RPMI7951 (cell line): Measurements from ENCODE around the gene KMT2B. TPM values are rescaled to one million over a fixed set of nuclear protein-coding genes. Genes with fewer than 3 reads are reported as not detected.

ENCODE experiments used
- DNase-seq: peaks from one replicate; pipeline ENCODE4 v3.0.0-alpha.2; 2012; ENCODE audit warnings: low read depth
- total RNA-seq: library from RNA; depleted of rRNA; stranded (reverse); fragments of >200 nt; shearing (Covaris generic); gene quantifications from 2 replicates; pipeline ENCODE4 v1.2.3, GENCODE V29; 2014; rRNA removed

The KMT2B gene
- total RNA-seq, 1 experiment from 2014 or later = 6.8 TPM

DNA sequence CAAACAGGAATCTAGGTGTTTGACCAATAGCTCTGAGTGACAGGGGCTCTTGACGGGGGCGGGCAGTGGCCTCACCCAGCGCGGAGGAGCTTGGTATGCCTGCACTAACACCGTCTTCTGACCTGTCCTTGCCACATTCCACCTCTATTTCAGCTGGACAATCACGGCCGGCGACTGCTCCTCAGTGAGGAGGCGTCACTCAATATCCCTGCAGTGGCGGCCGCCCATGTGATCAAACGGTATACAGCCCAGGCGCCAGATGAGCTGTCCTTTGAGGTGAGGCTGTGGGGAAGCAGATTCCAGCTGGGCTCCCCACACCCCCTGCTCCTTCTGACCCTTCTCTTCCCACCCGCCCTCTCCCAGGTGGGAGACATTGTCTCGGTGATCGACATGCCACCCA is 62.3 kb downstream of the KMT2B start:
- no peak for DNase-seq

DNA sequence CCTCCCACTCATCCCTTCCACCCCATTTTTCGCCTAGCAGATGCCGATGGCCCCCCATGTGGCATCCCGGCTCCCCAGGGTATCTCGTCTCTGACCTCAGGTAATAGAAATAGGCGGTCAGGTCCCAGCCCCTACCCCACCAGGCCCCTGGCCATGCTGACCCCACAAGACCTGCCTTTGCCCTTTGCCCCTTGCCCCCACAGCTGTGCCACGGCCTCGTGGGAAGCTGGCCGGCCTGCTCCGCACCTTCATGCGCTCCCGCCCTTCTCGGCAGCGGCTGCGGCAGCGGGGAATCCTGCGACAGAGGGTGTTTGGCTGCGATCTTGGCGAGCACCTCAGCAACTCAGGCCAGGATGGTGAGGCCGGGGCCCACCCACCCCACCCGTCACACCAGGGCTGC is 62.9 kb downstream of the KMT2B start:
- no peak for DNase-seq

DNA sequence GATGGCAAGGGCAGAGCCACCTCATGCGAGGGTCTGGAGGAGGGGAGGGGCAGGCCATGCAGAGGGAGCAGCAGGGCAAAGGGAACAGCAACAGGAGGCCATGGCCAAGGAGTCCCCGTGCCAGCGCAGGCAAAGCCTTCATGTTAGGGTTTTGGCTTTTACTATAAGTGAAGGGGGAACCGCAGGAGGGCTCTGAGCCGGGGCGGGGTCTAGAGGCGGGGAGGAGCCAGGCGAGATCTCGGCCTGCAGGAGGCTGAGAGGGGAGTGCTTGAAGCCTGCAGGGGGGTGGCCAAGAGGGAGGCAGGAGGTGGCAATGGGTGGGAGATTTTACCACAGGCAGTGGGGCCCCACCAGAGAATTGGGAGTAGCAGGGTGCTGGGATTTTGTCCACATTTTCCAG is 63.8 kb downstream of the KMT2B start:
- DNase-seq = no peak

DNA sequence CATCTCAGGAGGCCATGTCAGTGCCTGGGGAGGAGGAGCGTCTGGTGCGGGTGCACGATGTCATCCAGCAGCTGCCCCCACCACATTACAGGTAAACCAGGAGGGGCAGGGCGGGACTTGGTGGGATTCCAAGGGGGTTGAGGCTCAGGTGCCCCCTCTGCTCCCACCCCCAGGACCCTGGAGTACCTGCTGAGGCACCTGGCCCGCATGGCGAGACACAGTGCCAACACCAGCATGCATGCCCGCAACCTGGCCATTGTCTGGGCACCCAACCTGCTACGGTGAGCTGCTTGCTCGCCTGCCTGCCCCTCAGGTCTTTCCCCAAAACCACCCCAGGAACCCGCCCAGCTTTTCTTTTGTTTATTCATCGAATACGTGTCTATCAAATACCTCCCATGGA is 64.8 kb downstream of the KMT2B start:
- no peak for DNase-seq

DNA sequence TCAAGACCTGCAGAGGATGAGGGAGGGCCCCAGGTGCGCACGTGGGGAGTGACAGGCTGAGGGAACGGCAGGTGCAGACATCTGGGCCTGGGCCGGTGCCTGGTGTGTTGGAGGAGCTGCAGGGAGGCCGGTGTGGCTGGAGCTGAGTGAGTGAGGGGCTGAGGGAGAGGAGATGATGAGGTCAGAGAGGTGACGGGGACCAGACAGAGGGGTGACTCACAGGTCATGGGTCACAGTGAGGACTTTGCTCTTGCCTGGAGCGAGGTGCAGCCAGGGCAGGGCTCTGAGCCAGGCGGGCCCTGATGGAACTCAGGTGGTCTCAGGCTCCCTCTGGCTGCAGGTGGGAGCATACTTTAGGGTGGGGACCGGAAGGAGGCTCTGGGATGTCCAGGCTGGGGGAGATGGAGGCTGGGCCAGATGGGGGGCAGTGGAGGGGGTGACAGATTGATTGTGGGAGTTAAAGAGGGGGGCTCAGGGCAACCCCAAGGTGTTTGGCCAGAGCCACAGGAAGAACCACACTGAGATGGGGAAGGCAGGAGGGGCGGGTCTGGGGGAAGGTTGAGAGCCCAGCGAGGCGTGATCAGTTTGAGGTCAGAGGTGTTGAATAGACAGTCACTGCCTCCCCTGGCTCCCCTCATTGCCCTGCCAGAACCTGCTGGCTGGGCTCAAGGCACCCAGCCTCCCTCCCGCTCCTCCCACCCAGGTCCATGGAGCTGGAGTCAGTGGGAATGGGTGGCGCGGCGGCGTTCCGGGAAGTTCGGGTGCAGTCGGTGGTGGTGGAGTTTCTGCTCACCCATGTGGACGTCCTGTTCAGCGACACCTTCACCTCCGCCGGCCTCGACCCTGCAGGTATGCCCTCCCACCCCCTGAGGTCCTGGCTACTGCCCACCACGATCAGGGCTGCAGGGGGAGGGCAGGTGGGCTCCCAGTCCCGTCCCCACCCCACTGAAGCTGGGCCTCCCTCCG is 65.9 kb downstream of the KMT2B start:
- no peak for DNase-seq

DNA sequence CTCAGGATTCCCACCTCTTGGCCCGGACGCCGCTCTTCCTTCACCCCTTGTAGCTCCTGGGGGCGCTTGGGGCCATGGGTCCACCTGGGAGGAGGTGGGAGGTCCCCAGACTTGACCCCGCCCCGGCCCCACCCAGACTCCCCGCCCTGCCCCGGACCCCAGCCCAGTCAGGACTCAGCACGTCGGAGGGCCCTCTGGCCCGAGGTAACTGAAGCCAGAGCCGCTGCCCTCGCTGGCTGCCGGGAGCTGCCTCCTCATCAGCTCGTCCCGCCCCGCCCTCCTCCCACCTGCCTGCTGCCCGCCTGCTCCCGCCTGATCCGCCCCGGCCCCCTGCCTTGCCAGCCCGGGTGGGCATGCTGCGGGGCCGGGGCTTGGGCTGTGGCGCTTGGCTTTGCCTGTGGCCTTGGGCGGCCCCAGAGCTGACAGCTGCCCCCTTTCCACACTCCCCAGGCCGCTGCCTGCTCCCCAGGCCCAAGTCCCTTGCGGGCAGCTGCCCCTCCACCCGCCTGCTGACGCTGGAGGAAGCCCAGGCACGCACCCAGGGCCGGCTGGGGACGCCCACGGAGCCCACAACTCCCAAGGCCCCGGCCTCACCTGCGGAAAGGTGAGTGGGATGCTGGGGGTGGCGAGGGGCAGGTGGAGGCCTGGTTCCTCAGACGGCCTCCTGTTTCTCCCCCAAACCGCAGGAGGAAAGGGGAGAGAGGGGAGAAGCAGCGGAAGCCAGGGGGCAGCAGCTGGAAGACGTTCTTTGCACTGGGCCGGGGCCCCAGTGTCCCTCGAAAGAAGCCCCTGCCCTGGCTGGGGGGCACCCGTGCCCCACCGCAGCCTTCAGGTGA is 66.9 kb downstream of the KMT2B start:
- DNase-seq = no peak

DNA sequence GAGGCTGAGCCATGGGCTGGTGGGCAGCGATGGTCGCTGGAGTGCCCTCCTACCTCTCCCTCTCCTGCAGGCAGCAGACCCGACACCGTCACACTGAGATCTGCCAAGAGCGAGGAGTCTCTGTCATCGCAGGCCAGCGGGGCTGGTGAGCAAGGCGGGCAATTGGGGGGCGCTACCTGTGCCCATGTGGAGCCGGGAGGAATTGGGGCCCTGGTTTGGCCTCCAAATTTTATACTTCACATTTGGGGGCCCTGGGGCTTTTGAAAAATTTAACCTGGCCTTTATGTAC is 67.5 kb downstream of the KMT2B start:
- DNase-seq = no peak

DNA sequence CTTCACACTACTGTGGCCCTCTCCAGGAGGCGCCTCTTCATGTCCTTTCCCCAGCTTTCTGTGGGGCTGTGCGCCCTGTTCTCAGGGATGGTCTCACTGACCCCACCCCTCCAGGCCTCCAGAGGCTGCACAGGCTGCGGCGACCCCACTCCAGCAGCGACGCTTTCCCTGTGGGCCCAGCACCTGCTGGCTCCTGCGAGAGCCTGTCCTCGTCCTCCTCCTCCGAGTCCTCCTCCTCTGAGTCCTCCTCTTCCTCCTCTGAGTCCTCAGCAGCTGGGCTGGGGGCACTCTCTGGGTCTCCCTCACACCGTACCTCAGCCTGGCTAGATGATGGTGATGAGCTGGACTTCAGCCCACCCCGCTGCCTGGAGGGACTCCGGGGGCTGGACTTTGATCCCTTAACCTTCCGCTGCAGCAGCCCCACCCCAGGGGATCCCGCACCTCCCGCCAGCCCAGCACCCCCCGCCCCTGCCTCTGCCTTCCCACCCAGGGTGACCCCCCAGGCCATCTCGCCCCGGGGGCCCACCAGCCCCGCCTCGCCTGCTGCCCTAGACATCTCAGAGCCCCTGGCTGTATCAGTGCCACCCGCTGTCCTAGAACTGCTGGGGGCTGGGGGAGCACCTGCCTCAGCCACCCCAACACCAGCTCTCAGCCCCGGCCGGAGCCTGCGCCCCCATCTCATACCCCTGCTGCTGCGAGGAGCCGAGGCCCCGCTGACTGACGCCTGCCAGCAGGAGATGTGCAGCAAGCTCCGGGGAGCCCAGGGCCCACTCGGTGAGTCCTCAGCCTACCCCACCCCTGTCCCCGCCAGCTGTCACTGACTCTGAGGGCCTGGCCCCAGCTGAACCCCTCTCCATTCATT is 68.7 kb downstream of the KMT2B start:
- no peak for DNase-seq

DNA sequence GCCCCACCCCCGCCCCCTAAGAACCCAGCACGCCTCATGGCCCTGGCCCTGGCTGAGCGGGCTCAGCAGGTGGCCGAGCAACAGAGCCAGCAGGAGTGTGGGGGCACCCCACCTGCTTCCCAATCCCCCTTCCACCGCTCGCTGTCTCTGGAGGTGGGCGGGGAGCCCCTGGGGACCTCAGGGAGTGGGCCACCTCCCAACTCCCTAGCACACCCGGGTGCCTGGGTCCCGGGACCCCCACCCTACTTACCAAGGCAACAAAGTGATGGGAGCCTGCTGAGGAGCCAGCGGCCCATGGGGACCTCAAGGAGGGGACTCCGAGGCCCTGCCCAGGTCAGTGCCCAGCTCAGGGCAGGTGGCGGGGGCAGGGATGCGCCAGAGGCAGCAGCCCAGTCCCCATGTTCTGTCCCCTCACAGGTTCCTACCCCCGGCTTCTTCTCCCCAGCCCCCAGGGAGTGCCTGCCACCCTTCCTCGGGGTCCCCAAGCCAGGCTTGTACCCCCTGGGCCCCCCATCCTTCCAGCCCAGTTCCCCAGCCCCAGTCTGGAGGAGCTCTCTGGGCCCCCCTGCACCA is 69.5 kb downstream of the KMT2B start:
- no peak for DNase-seq

Other genes starting within 250 kb of the KMT2B start
- not detected in 2 replicates for gene KRTDAP, start 227.5 kb upstream of the KMT2B start, total RNA-seq
- gene DMKN, start 204.4 kb upstream of the KMT2B start, total RNA-seq = 2.9 TPM in 1 of 2 replicates, not detected in the other
- gene SBSN, start 189.7 kb upstream of the KMT2B start, total RNA-seq = not detected in 2 replicates
- 0.20 TPM in 1 of 2 replicates, not detected in the other for gene GAPDHS, start 184.5 kb upstream of the KMT2B start, total RNA-seq
- 133 and 153 TPM in 2 replicates for gene TMEM147, start 172.4 kb upstream of the KMT2B start, total RNA-seq
- 0.12 TPM in 1 of 2 replicates, not detected in the other for gene ATP4A, start 154.3 kb upstream of the KMT2B start, total RNA-seq
- gene PMIS2, start 131.8 kb upstream of the KMT2B start, total RNA-seq = not detected in 2 replicates
- 9.7 and 9.8 TPM in 2 replicates for gene HAUS5, start 105.3 kb upstream of the KMT2B start, total RNA-seq
- 90.8 and 103 TPM in 2 replicates for gene RBM42, start 89.0 kb upstream of the KMT2B start, total RNA-seq
- gene ETV2, start 76.3 kb upstream of the KMT2B start, total RNA-seq = 0.39 and 1.1 TPM in 2 replicates
- gene COX6B1, start 69.7 kb upstream of the KMT2B start, total RNA-seq = 619 and 745 TPM in 2 replicates
- 0.29 TPM in 1 of 2 replicates, not detected in the other for gene UPK1A, start 51.5 kb upstream of the KMT2B start, total RNA-seq
- gene ZBTB32, start 13.4 kb upstream of the KMT2B start, total RNA-seq = not detected in 2 replicates
- 4.2 and 6.8 TPM in 2 replicates for gene IGFLR1, start 24.4 kb downstream of the KMT2B start, total RNA-seq
- gene U2AF1L4, start 27.4 kb downstream of the KMT2B start, total RNA-seq = 9.4 and 20.5 TPM in 2 replicates
- 130 and 159 TPM in 2 replicates for gene PSENEN, start 27.6 kb downstream of the KMT2B start, total RNA-seq
- gene LIN37, start 30.6 kb downstream of the KMT2B start, total RNA-seq = 22.0 and 22.3 TPM in 2 replicates
- gene HSPB6, start 39.0 kb downstream of the KMT2B start, total RNA-seq = 0.10 TPM in 1 of 2 replicates, not detected in the other
- gene PROSER3, start 40.2 kb downstream of the KMT2B start, total RNA-seq = 8.4 and 10.7 TPM in 2 replicates
- gene ARHGAP33, start 57.6 kb downstream of the KMT2B start, total RNA-seq = 2.3 and 5.0 TPM in 2 replicates
- gene PRODH2, start 94.8 kb downstream of the KMT2B start, total RNA-seq = not detected in 2 replicates
- not detected in 2 replicates for gene NPHS1, start 134.5 kb downstream of the KMT2B start, total RNA-seq
- 0.10 TPM in 1 of 2 replicates, not detected in the other for gene KIRREL2, start 138.9 kb downstream of the KMT2B start, total RNA-seq
- gene APLP1, start 150.6 kb downstream of the KMT2B start, total RNA-seq = 15.3 and 18.9 TPM in 2 replicates
- 3.7 and 7.1 TPM in 2 replicates for gene NFKBID, start 182.5 kb downstream of the KMT2B start, total RNA-seq
- gene HCST, start 184.5 kb downstream of the KMT2B start, total RNA-seq = 1.9 TPM in 1 of 2 replicates, not detected in the other
- gene TYROBP, start 190.3 kb downstream of the KMT2B start, total RNA-seq = not detected in 2 replicates
- 4.2 and 5.5 TPM in 2 replicates for gene LRFN3, start 218.4 kb downstream of the KMT2B start, total RNA-seq